Testis (tissue), 2 donors: ENCODE data around the gene BBS4.

Experiments used
- CTCF ChIP-seq, 3 experiments: fragments of 450-650 bp in 2 of 3; fragments of 200-600 bp in 1 of 3; sonication (generic) in 1 of 3; IDR thresholded peaks; one replicate each; pipeline ENCODE4 v1.5.1; 2016 to 2019; ENCODE audit warnings: antibody characterized with exemption in 3 of 3, mild to moderate bottlenecking in 2 of 3, moderate library complexity in 1 of 3
- POLR2A ChIP-seq: fragments of 450-650 bp; IDR thresholded peaks from one replicate; pipeline ENCODE4 v1.6.1; 2017; ENCODE audit warnings: antibody characterized with exemption, mild to moderate bottlenecking, moderate library complexity

GRCh38 chr15:72725446-72725845 lies 39.4 kb downstream of the BBS4 start:
- TF ChIP-seq CTCF (IDR thresholded peaks at IDR 0.05) (no peak), POLR2A (no peak)
